Hippocampal formation (tissue), 2 donors: ENCODE measurements around the gene LTB4R2.

Experiments
- DNase-seq, 2 donors: peaks; one replicate each; lab custom pipeline; 2025; lab: John Stamatoyannopoulos, UW

The LTB4R2 gene

GRCh38 chr14:24309538-24310264 is at the start of gene LTB4R2:
Gene LTB4R2, plus strand, starts transcription at chr14:24310140. Its CDS starts 525 bp downstream, at chr14:24310665.
- DNase-seq: no peak

- no peak for DNase-seq
Measured at GRCh38 chr14:24260780-24261157, 49.2 kb upstream of the LTB4R2 start.

- no peak for DNase-seq
Measured at GRCh38 chr14:24261256-24261968, 48.5 kb upstream of the LTB4R2 start.

- DNase-seq: no peak
Measured at GRCh38 chr14:24261969-24262327, 48.0 kb upstream of the LTB4R2 start.

- no peak for DNase-seq
Measured at GRCh38 chr14:24262821-24263733, 46.9 kb upstream of the LTB4R2 start, which contains the start of gene TGM1. Gene TGM1, minus strand, starts transcription at chr14:24263177. Its CDS starts 825 bp downstream, at chr14:24262352.

GRCh38 chr14:24263848-24264247 is 46.1 kb upstream of the LTB4R2 start:
- DNase-seq: no peak

- DNase-seq: no peak
Measured at GRCh38 chr14:24264298-24264697, 45.6 kb upstream of the LTB4R2 start.

- no peak for DNase-seq
Measured at GRCh38 chr14:24266344-24267244, 43.3 kb upstream of the LTB4R2 start.

GRCh38 chr14:24267516-24267915 is 42.4 kb upstream of the LTB4R2 start:
- no peak for DNase-seq

- no peak for DNase-seq
Measured at GRCh38 chr14:24268225-24268624, 41.7 kb upstream of the LTB4R2 start.

- no peak for DNase-seq
Measured at GRCh38 chr14:24269368-24269767, 40.6 kb upstream of the LTB4R2 start.

- no peak for DNase-seq
Measured at GRCh38 chr14:24269910-24270536, 39.9 kb upstream of the LTB4R2 start.

- no peak for DNase-seq
Measured at GRCh38 chr14:24270537-24271133, 39.3 kb upstream of the LTB4R2 start.

GRCh38 chr14:24271134-24271833 is 38.7 kb upstream of the LTB4R2 start, which contains the start of gene RABGGTA:
Gene RABGGTA, minus strand, starts transcription at chr14:24271597. Its CDS starts 482 bp downstream, at chr14:24271115.
- DNase-seq: peak; percentile 79 to 86

GRCh38 chr14:24271834-24272263 is 38.1 kb upstream of the LTB4R2 start:
- DNase-seq: no peak

- DNase-seq: no peak
Measured at GRCh38 chr14:24272467-24272866, 37.5 kb upstream of the LTB4R2 start.

GRCh38 chr14:24273422-24273998 is 36.4 kb upstream of the LTB4R2 start:
- no peak for DNase-seq

- DNase-seq: no peak
Measured at GRCh38 chr14:24274101-24274543, 35.8 kb upstream of the LTB4R2 start.

- no peak for DNase-seq
Measured at GRCh38 chr14:24277071-24277470, 32.9 kb upstream of the LTB4R2 start.
